GM18519 (cell line): ENCODE results near the gene SF3A2.

ENCODE experiments used
- ATAC-seq: cut with Tn5 transposase; IDR thresholded peaks from one replicate; pipeline ENCODE4 v1.9.1; 2021; ENCODE audit warnings: mild to moderate bottlenecking, moderate library complexity; ENCODE audit not compliant: unreplicated experiment, low FRiP score

Gene SF3A2

GRCh38 chr19:2251106-2252054, 14.8 kb downstream of the SF3A2 start:
- no peak for ATAC-seq

DNA sequence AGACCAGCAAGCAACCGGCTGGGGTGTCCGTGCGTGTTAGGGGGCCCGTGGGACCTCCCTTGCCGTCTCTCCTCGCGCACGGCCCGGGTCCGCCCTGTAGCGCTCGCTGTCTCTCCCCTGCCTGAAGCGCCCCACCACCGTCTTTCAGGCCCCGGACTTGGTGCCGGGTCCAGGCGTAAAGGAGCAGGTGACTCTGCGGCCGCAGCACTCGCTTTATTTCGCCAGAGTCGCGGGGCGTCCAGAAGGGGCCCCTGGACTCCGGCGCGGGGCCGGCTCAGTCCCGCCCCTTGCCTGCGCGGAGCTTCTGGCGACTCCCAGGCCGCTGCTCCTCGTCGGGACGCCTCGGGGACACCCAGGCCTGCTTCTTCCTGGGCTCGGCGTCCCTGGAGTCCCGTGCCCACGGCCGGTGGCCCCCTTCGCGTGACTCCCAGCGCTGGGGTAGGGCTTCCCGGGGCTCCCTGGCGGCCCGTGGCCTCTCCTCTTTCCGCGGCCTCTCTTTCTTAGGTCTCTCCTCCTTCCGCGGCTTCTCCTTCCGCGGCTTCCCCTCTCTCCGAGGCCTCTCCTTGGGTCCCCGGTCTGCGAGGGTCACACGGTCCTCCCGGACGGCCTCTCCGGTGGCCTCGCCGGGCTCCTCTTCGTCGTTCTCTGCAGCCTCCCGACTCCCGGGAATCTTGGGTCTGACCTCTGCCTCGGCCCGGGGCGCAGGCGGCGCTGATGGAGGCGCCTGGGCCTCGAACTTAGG, 15.6 kb downstream of the SF3A2 start:
- ATAC-seq: no peak

DNA sequence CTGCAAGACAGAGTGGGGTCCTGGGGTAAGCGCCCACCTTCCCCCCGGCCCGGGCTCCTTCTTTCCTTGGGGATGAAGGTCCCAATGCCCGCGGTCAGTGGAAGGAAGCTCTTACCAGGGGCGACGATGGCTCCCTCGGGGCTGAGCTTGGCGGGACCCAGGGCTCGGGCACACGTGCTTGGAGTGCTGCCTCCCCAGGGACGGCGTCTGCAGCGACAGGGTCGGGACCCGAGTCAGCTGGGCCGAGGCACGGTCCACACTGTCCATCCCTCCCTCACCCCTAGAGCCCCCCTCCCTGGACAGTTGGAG, 16.1 kb downstream of the SF3A2 start:
- ATAC-seq: no peak

DNA sequence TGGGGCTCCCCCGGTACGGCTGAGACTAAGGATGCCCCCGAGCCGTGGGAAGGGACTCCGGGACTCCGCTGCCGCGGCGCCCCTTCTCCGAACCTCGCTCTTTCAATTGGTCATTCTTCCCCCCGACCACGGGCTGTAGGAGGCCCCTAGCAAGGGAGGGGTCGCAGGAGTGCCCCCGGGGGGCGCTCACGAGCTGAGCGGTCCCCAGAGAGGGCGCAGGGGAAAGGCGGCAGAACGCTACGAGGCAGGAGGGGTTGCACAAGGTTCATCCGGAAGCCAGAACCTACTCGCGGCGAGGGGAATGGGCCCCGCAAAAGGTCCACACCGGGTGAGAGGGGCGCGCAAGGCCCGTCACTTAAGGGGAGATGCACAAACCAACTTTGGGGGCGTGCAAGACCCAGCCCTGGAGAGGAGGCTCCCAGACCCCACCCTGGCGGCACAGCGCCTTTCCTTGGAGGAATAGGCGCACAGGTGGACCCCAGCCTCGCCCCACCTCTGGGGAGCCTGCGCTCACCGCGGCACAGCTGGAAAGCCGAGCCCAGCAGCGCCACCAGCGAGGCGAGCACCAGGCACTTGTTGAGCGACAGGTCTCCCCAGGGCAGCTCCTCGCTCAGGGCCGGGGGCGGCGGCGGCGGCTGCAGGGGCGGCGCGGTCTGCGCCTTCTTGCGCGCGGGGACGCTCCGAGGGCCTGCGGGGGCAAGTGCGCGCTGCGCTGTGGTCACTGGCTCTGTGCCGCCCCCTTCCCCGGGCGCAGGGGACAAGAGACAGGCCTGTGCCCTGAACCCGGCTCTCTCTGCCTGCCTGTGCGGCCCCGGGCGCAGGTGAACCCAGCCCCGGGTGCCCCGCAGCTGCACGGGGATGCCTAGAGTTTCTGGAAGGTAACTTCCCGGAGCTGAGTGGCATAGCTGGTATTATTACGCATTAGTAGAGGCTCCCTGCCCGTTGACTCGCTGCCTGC, 16.8 kb downstream of the SF3A2 start:
- ATAC-seq: no peak

GRCh38 chr19:2254064-2254872, 17.6 kb downstream of the SF3A2 start:
- no peak for ATAC-seq

- ATAC-seq: no peak
These were observed 18.7 kb downstream of the SF3A2 start for GRCh38 chr19:2255112-2255845.

GRCh38 chr19:2255982-2256685, 19.5 kb downstream of the SF3A2 start, which contains the start of gene JSRP1:
Gene JSRP1 (minus strand): TSS chr19:2256417. CDS start chr19:2255314, 1,103 bp downstream.
- no peak for ATAC-seq

GRCh38 chr19:2259336-2259735, 22.7 kb downstream of the SF3A2 start:
- no peak for ATAC-seq

DNA sequence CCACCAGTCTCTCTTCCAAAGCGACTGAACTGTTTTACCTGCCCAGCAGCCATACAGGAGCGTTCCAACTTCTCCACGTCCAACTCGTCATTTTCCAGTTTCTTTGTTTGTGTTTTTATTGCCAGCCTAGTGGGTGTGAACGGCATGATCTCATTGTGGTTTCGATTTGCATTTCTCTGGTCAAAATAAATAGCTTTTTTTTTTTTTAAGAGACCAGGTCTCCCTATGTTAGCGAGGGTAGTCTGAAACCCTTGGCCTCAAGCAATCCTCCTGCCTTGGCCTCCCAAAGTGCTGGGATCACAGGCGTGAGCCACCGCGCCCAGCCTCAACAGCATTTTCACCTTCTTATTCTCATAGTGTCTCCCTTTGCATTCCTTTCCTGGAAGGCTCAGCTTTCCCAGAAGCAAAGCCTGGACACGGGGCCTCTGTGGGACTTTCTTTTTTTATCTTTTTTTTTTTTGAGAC, 23.7 kb downstream of the SF3A2 start:
- ATAC-seq: no peak

DNA sequence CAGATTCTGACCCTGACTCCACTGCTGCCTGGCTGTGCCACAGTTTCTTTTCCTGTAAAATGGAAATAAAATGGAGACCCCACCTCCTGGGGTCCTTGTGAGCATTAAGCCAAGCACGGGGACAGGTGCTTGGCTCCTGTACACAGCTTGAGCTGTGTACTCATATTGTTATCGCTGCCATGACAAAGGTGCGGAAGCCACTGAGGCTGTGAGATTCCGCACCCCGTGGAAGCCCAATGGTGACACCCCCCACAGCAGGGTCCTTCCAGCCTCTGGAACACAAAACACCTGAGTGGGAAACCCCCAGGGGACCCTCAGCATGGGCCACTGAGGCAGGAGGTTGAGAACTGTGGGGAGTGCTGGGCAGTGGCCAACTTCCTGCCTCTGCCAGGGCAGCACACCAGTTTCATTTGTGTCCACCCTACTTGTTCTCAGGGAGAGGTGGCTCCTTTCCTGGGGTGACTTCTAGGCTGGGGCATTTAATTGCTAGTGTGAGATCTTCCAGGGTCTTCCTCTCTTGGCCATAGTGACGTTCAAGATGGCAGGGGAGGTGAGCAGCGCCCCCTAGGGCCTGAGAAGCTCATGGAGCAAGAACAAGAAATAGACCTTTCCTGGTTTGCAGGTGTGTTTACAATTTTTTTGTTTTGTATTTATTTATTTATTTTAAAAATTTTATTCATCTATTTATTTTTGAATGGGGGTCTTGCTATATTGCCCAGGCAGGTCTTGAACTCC, 25.0 kb downstream of the SF3A2 start:
- no peak for ATAC-seq

- ATAC-seq: no peak
These were observed 29.8 kb downstream of the SF3A2 start for GRCh38 chr19:2266183-2266993.

DNA sequence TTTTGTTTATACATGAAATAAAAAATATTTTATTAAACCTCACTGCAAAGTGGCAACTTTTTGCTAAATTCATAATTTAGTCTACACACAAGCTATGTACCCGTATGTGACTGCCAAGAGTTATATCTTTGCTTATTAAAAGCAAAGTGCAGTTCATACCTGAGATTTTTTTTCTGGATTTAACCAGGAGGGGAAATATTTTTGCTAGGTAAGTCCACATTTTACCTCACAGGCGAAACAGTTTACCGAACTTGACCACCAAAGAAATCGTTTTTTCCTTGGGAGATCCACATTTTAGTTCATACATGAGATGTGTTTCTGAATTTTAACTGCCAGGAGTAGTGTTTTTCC, 31.8 kb downstream of the SF3A2 start:
- ATAC-seq: no peak

DNA sequence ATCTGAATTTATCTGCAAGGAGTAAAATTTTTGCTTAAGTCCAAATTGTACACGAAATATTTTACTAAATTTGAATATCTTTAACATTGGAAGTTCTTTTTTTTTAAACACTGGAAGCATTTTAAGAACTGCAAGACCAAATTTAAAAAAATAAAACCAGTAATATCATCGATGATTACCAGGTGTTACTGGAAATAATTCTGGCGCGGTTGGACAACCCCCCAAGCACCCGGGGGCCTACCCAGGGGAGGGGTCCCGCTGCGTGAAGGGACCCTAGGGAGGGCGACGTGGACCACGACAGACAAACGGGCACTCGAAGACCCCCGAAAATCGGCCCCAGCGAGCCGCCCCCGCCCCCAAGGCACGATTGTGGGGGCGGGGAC, 32.2 kb downstream of the SF3A2 start:
- ATAC-seq: no peak

DNA sequence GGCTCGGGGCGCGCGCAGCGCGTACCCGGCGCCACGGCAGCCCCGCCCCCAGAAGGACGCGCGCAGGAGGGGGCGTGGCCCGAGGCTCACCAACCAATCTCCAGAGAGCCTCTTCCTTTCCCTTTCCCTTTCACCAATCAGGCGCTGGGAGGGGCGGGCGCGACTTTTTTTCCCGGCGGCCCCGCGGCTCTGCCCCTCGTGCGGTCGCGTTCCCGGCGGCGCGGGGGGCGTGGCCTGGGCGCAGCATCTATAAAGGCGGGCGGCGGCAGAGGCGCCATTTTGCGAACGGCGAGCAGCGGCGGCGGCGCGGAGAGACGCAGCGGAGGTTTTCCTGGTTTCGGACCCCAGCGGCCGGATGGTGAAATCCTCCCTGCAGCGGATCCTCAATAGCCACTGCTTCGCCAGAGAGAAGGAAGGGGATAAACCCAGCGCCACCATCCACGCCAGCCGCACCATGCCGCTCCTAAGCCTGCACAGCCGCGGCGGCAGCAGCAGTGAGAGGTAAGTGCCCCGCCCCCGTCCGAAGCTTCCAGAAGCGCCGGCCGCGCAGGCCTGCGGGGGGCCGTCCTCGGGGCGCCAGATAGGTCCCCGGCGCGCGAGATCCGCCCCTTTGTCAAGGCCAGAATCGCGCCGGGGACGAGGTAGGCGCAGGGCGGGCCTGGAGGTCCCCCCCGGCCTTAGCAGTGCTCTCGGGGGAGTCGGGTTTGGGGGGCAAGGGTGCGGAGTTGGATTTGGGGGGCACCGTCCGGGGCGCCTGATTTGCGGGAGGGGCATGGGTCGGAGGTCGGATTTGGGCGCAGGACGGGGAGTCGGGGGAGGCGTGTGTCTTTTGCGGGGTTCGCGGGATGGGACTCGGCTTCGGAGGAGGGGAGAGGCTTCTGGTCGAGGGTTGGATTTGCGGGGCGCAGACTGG, 32.9 kb downstream of the SF3A2 start:
- ATAC-seq: peak; percentile 53

GRCh38 chr19:2270157-2270422, 33.5 kb downstream of the SF3A2 start:
- ATAC-seq: no peak
